KMS-11 (cell line): ENCODE results near the gene GALNT17.

ENCODE experiments used
- H2AFZ ChIP-seq: fragments of 200-600 bp; sonication (generic); 2 replicates; pipeline ENCODE4 v1.6.1; 2016; ENCODE audit warnings: antibody characterized with exemption, mixed run types, low read depth
- H3K27ac ChIP-seq: fragments of 200-600 bp; sonication (generic); 2 replicates; pipeline ENCODE4 v1.6.1; 2016; ENCODE audit warnings: mild to moderate bottlenecking, mixed run types
- H3K27me3 ChIP-seq: fragments of 200-600 bp; sonication (generic); 2 replicates; pipeline ENCODE4 v1.6.1; 2017; ENCODE audit warnings: mild to moderate bottlenecking, low read depth, mixed run types, moderate library complexity; ENCODE audit not compliant: insufficient read depth
- H3K36me3 ChIP-seq: fragments of 200-600 bp; sonication (generic); 2 replicates; pipeline ENCODE4 v1.6.1; 2017; ENCODE audit warnings: mild to moderate bottlenecking, mixed run types; ENCODE audit not compliant: insufficient read depth
- H3K4me1 ChIP-seq: fragments of 200-600 bp; sonication (generic); 2 replicates; pipeline ENCODE4 v1.6.1; 2016; ENCODE audit warnings: mild to moderate bottlenecking, low read depth, mixed run types; ENCODE audit not compliant: poor library complexity, severe bottlenecking
- H3K4me2 ChIP-seq: fragments of 200-600 bp; sonication (generic); 2 replicates; pipeline ENCODE4 v1.7.0; 2016; ENCODE audit warnings: mild to moderate bottlenecking, mixed run types
- H3K4me3 ChIP-seq: fragments of 200-600 bp; sonication (generic); IDR thresholded peaks from 2 replicates; pipeline ENCODE4 v1.6.1; 2017; ENCODE audit warnings: low read depth, low read length, mixed read lengths; ENCODE audit not compliant: insufficient read depth
- H3K79me2 ChIP-seq: fragments of 200-600 bp; sonication (generic); 2 replicates; pipeline ENCODE4 v1.6.1; 2016; ENCODE audit warnings: low read depth, mixed run types; ENCODE audit not compliant: insufficient read depth
- H3K9ac ChIP-seq: fragments of 200-600 bp; sonication (generic); 2 replicates; pipeline ENCODE4 v1.6.1; 2016; ENCODE audit warnings: mild to moderate bottlenecking, mixed run types
- H4K20me1 ChIP-seq: fragments of 200-600 bp; sonication (generic); 2 replicates; pipeline ENCODE4 v1.6.1; 2016; ENCODE audit warnings: mild to moderate bottlenecking, mixed run types; ENCODE audit not compliant: insufficient read depth
- CTCF ChIP-seq: fragments of 200-600 bp; sonication (generic); conservative IDR thresholded peaks from 2 replicates; pipeline ENCODE4 v1.6.1; 2017; ENCODE audit warnings: low read depth, mild to moderate bottlenecking, antibody characterized with exemption, low read length, moderate library complexity, mixed read lengths

GALNT17 gene

GRCh38 chr7:71754828-71755227 is 622.9 kb downstream of the GALNT17 start:
- TF ChIP-seq CTCF = no peak
- Histone ChIP-seq H3K4me2 (no peak overlapping the region), H3K79me2 (no peaks in the 10 kb centered on the region), H2AFZ (no peak overlapping the region), H3K36me3 (no peaks in the 10 kb centered on the region), H4K20me1 (no peaks in the 10 kb centered on the region), H3K27me3 (no peaks in the 10 kb centered on the region), H3K27ac (no peak overlapping the region), H3K4me3 (no peak overlapping the region), H3K9ac (no peak overlapping the region), H3K4me1 (no peaks in the 10 kb centered on the region)

GRCh38 chr7:71761336-71761735 is 629.4 kb downstream of the GALNT17 start:
- Histone ChIP-seq H3K79me2 (no peaks in the 10 kb centered on the region), H3K9ac (no peak overlapping the region), H3K27me3 (no peaks in the 10 kb centered on the region), H4K20me1 (no peaks in the 10 kb centered on the region), H3K27ac (no peak overlapping the region), H3K36me3 (no peaks in the 10 kb centered on the region), H3K4me3 (no peak overlapping the region), H3K4me1 (peaks cover 4% of the 10 kb centered on the region), H3K4me2 (no peak overlapping the region), H2AFZ (no peak overlapping the region)
- no peak for TF ChIP-seq CTCF
